Measurements from ENCODE around the gene TNRC18. TPM values are rescaled to one million over a fixed set of nuclear protein-coding genes. Genes with fewer than 3 reads are reported as not detected.

TNRC18 gene
- total RNA-seq, 3 donors from 2014 or later (not counting 1 experiment from before 2014, with no cell fraction given) = 111 to 127 (median 124) TPM

GRCh38 chr7:5375925-5376324 is 47.7 kb downstream of the TNRC18 start:
- DNase-seq = peak in 1 of 2 donors; percentile 42
- Histone ChIP-seq H3K36me3 (ENCODE audit: control insufficient read depth, insufficient read depth, low read length) (peaks cover 43% of the 10 kb centered on the region), H3K9me3 (ENCODE audit: control insufficient read depth, insufficient read depth, low read length) (no peaks in the 10 kb centered on the region), H3K27ac (ENCODE audit: low read length) (no peak overlapping the region), H3K4me1 (ENCODE audit: control insufficient read depth, insufficient read depth, low read length) (peaks cover 10% of the 10 kb centered on the region), H3K4me3 (ENCODE audit: low read length) (no peak overlapping the region), H3K27me3 (ENCODE audit: control insufficient read depth, insufficient read depth, low read length) (no peaks in the 10 kb centered on the region)
- Mint-ChIP-seq H3K27ac (peak overlapping the region; percentile 23 to 27), H3K4me3 (no peak overlapping the region), H3K9me3 (no peaks in the 10 kb centered on the region), H3K36me3 (no peaks in the 10 kb centered on the region), H3K27me3 (ENCODE audit: low read depth in 2 of 2) (no peaks in the 10 kb centered on the region), H3K4me1 (peaks cover 0 to 14% of the 10 kb centered on the region in 2 donors)
- no peak for ATAC-seq
- intact Hi-C loops (cut with micrococcal nuclease) = no loop called here
- WGBS (ENCODE audit: insufficient coverage) = 87% methylated on average over 20 of the region's 20 CpGs
- TF ChIP-seq CTCF (IDR thresholded peaks at IDR 0.05) = no peak

- 97% methylated on average over 19 of the region's 19 CpGs for WGBS (ENCODE audit: insufficient coverage)
- no peak overlapping the region for H3K4me3 Mint-ChIP-seq
- no peak overlapping the region for H3K27ac Mint-ChIP-seq
- H3K4me1 ChIP-seq (ENCODE audit: control insufficient read depth, insufficient read depth, low read length) = peaks cover 3% of the 10 kb centered on the region
- peaks cover 0 to 10% of the 10 kb centered on the region in 2 donors for H3K4me1 Mint-ChIP-seq
- TF ChIP-seq CTCF (IDR thresholded peaks at IDR 0.05) = no peak
- no peak overlapping the region for H3K27ac ChIP-seq (ENCODE audit: low read length)
- intact Hi-C loops (cut with micrococcal nuclease) = no loop called here
- H3K36me3 Mint-ChIP-seq = no peaks in the 10 kb centered on the region
- no peaks in the 10 kb centered on the region for H3K27me3 ChIP-seq (ENCODE audit: control insufficient read depth, insufficient read depth, low read length)
- H3K36me3 ChIP-seq (ENCODE audit: control insufficient read depth, insufficient read depth, low read length) = peaks cover 51% of the 10 kb centered on the region
- H3K4me3 ChIP-seq (ENCODE audit: low read length) = no peak overlapping the region
- DNase-seq (no peak), ATAC-seq (no peak)
- H3K9me3 ChIP-seq (ENCODE audit: control insufficient read depth, insufficient read depth, low read length) = no peaks in the 10 kb centered on the region
- H3K27me3 Mint-ChIP-seq (ENCODE audit: low read depth in 2 of 2) = no peaks in the 10 kb centered on the region
- no peaks in the 10 kb centered on the region for H3K9me3 Mint-ChIP-seq
Observed at GRCh38 chr7:5374464-5374863, 49.2 kb downstream of the TNRC18 start.

- Histone ChIP-seq H3K9me3 (ENCODE audit: control insufficient read depth, insufficient read depth, low read length) (no peaks in the 10 kb centered on the region), H3K4me3 (ENCODE audit: low read length) (no peak overlapping the region), H3K36me3 (ENCODE audit: control insufficient read depth, insufficient read depth, low read length) (peaks cover 57% of the 10 kb centered on the region), H3K4me1 (ENCODE audit: control insufficient read depth, insufficient read depth, low read length) (peaks cover 3% of the 10 kb centered on the region), H3K27me3 (ENCODE audit: control insufficient read depth, insufficient read depth, low read length) (no peaks in the 10 kb centered on the region), H3K27ac (ENCODE audit: low read length) (no peak overlapping the region)
- WGBS (ENCODE audit: insufficient coverage) = 98% methylated on average over 6 of the region's 6 CpGs
- Mint-ChIP-seq H3K27me3 (ENCODE audit: low read depth in 2 of 2) (no peaks in the 10 kb centered on the region), H3K4me3 (no peak overlapping the region), H3K36me3 (no peaks in the 10 kb centered on the region), H3K4me1 (peaks cover 0 to 19% of the 10 kb centered on the region in 2 donors), H3K27ac (no peak overlapping the region), H3K9me3 (no peaks in the 10 kb centered on the region)
- DNase-seq (no peak), ATAC-seq (no peak)
- intact Hi-C loops (cut with micrococcal nuclease) = no loop called here
- TF ChIP-seq CTCF (IDR thresholded peaks at IDR 0.05) = no peak
Observed at GRCh38 chr7:5373300-5373699, 50.3 kb downstream of the TNRC18 start.

Data from natural killer cell (primary cell).